Gastrocnemius medialis (tissue), 4 donors: Measurements from ENCODE around the gene WDFY4.

ENCODE experiments used
- POLR2A ChIP-seq, 2 donors: fragments of 450-650 bp; IDR thresholded peaks; one replicate each; pipeline ENCODE4 v1.6.1; 2017; ENCODE audit warnings: antibody characterized with exemption in 2 of 2, mild to moderate bottlenecking in 2 of 2, moderate library complexity in 2 of 2
- TF ChIP-seq, protein P1 (sequence below), 5 experiments: fragments of 450-650 bp in 3 of 5; fragments of 200-600 bp in 2 of 5; sonication (generic) in 2 of 5; IDR thresholded peaks in 4 of 5; conservative IDR thresholded peaks in 1 of 5; 1 replicate in 4 of 5; 2 replicates in 1 of 5; pipeline ENCODE4 v1.5.1; 2016 to 2019; ENCODE audit warnings: antibody characterized with exemption in 5 of 5, mild to moderate bottlenecking in 3 of 5, moderate library complexity in 3 of 5

DNA sequence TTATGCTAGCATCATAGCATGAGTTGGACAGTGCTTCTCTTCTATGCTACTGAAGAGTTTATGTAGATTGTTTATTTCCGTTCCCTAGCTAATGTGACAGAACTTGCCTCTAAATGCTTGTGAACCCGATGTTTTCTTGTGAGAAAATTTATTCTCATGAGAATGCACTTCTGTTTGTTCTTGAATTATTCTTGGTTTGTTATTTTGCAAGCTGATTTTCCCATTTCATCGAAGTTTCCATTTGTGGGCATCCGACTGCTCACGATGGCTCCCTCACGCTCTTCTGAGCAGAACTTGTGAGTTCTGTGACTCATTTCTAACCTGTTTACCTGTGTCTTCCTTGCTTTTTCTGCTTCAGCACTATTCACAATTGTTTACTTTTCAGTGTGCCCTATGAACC lies 59.9 kb downstream of the WDFY4 start:
- TF ChIP-seq, protein P1, sequence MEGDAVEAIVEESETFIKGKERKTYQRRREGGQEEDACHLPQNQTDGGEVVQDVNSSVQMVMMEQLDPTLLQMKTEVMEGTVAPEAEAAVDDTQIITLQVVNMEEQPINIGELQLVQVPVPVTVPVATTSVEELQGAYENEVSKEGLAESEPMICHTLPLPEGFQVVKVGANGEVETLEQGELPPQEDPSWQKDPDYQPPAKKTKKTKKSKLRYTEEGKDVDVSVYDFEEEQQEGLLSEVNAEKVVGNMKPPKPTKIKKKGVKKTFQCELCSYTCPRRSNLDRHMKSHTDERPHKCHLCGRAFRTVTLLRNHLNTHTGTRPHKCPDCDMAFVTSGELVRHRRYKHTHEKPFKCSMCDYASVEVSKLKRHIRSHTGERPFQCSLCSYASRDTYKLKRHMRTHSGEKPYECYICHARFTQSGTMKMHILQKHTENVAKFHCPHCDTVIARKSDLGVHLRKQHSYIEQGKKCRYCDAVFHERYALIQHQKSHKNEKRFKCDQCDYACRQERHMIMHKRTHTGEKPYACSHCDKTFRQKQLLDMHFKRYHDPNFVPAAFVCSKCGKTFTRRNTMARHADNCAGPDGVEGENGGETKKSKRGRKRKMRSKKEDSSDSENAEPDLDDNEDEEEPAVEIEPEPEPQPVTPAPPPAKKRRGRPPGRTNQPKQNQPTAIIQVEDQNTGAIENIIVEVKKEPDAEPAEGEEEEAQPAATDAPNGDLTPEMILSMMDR (IDR thresholded peaks at IDR 0.05 in 4 of 5, conservative IDR thresholded peaks at IDR 0.05 in 1 of 5): no peak
- TF ChIP-seq POLR2A (IDR thresholded peaks at IDR 0.05): no peak
